Keratinocyte (primary cell): ENCODE measurements around the gene CD8A. TPM values are rescaled to one million over a fixed set of nuclear protein-coding genes. Genes with fewer than 3 reads are reported as not detected.

Experiments used
- DNase-seq: peaks from one replicate; pipeline ENCODE4 v3.0.0-alpha.2; 2011; ENCODE audit warnings: low read depth, missing footprints, low spot score
- FAIRE-seq: peaks from 2 replicates; lab custom pipeline; 2011; peaks lifted over from hg19 to GRCh38; lab: Jason Lieb, UNC
- H2AFZ ChIP-seq: 2 replicates; pipeline ENCODE4 v1.6.0; 2012; ENCODE audit warnings: low read length, control low read depth, inconsistent platforms; ENCODE audit not compliant: control insufficient read depth
- H3K27ac ChIP-seq: 2 replicates; pipeline ENCODE4 v1.5.1; 2011; ENCODE audit warnings: low read length; ENCODE audit not compliant: control insufficient read depth, insufficient read depth
- H3K27me3 ChIP-seq: 3 replicates; pipeline ENCODE4 v1.6.0; 2011; ENCODE audit warnings: low read length; ENCODE audit not compliant: control insufficient read depth, insufficient read depth; ENCODE audit errors: extremely low read depth
- H3K36me3 ChIP-seq, 2 experiments: 2 replicates in 1 of 2; 3 replicates in 1 of 2; pipeline ENCODE4 v1.5.1; 2011; ENCODE audit warnings: low read length in 2 of 2, mild to moderate bottlenecking in 1 of 2; ENCODE audit not compliant: control insufficient read depth in 2 of 2, insufficient read depth in 2 of 2; ENCODE audit errors: extremely low read depth in 1 of 2
- H3K4me1 ChIP-seq: 3 replicates; pipeline ENCODE4 v1.5.1; 2011; ENCODE audit warnings: low read length; ENCODE audit not compliant: control insufficient read depth, insufficient read depth; ENCODE audit errors: extremely low read depth
- H3K4me2 ChIP-seq: 3 replicates; pipeline ENCODE4 v1.6.0; 2011; ENCODE audit warnings: low read depth, low read length; ENCODE audit not compliant: control insufficient read depth, insufficient read depth; ENCODE audit errors: extremely low read depth
- H3K4me3 ChIP-seq, 3 experiments: fragments of 200-600 bp in 1 of 3; sonication (generic) in 1 of 3; 2 replicates in 2 of 3; 3 replicates in 1 of 3; pipeline ENCODE4 v1.5.1; 2011 to 2016; ENCODE audit warnings: low read length in 3 of 3, mild to moderate bottlenecking in 3 of 3, control low read depth in 2 of 3, inconsistent platforms in 1 of 3, low read depth in 1 of 3, mixed read lengths in 1 of 3, mixed run types in 1 of 3, moderate library complexity in 1 of 3; ENCODE audit not compliant: control insufficient read depth in 2 of 3, insufficient read depth in 2 of 3; ENCODE audit errors: extremely low read depth in 1 of 3
- H3K79me2 ChIP-seq: 2 replicates; pipeline ENCODE4 v1.6.0; 2012; ENCODE audit warnings: low read length; ENCODE audit not compliant: control insufficient read depth, insufficient read depth
- H3K9ac ChIP-seq: 3 replicates; pipeline ENCODE4 v1.6.0; 2011; ENCODE audit warnings: low read length; ENCODE audit not compliant: control insufficient read depth, insufficient read depth; ENCODE audit errors: extremely low read depth
- H3K9me1 ChIP-seq: 3 replicates; pipeline ENCODE4 v1.6.0; 2011; ENCODE audit warnings: low read length; ENCODE audit not compliant: control insufficient read depth, insufficient read depth; ENCODE audit errors: extremely low read depth
- H3K9me3 ChIP-seq: 2 replicates; pipeline ENCODE4 v1.5.1; 2012; ENCODE audit warnings: low read depth, low read length; ENCODE audit not compliant: control insufficient read depth
- H4K20me1 ChIP-seq: 3 replicates; pipeline ENCODE4 v1.6.0; 2011; ENCODE audit warnings: low read length; ENCODE audit not compliant: control insufficient read depth, insufficient read depth; ENCODE audit errors: extremely low read depth
- EZH2 ChIP-seq: IDR thresholded peaks from one replicate; pipeline ENCODE4 v1.6.1; 2012; ENCODE audit warnings: inconsistent platforms, mild to moderate bottlenecking, low read length, moderate library complexity
- dilution Hi-C: fragments of 300-500 bp; cut with MboI; formaldehyde crosslinking; loops from one replicate; pipeline ENCODE4 v1.7.0; 2020; ENCODE audit warnings: low sequenced_read_pairs; ENCODE audit not compliant: extremely low pct_ligation_motif_present
- polyA plus RNA-seq, 5 experiments: library from polyadenylated mRNA; depleted of rRNA in 3 of 5; stranded (reverse) in 3 of 5; stranded (forward) in 1 of 5; unstranded in 1 of 5; fragments of >200 nt; gene quantifications; 1 replicate in 1 of 5; 2 replicates in 3 of 5; 3 replicates in 1 of 5; pipeline versions ENCODE4 v1.2.1 to v1.2.3, GENCODE V29; 2011 to 2012; ENCODE audit warnings: missing spikeins in 2 of 5, low read depth in 1 of 5, low replicate concordance in 1 of 5
- TF ChIP-seq, protein P1 (sequence below), 3 experiments: IDR thresholded peaks in 1 of 3; conservative IDR thresholded peaks in 1 of 3; optimal IDR thresholded peaks in 1 of 3; 2 replicates in 2 of 3; 3 replicates in 1 of 3; pipeline versions ENCODE3 to v1.5.1; 2011; ENCODE audit warnings: low read length in 3 of 3, mild to moderate bottlenecking in 3 of 3, moderate library complexity in 2 of 3, control low read depth in 1 of 3, inconsistent platforms in 1 of 3; ENCODE audit not compliant: insufficient read depth in 2 of 3; ENCODE audit errors: extremely low read depth in 1 of 3

Gene CD8A
- polyA plus RNA-seq, 1 donor (not counting 4 experiments of a cell fraction or from before 2014, with no cell fraction given): 0.10 TPM

DNA sequence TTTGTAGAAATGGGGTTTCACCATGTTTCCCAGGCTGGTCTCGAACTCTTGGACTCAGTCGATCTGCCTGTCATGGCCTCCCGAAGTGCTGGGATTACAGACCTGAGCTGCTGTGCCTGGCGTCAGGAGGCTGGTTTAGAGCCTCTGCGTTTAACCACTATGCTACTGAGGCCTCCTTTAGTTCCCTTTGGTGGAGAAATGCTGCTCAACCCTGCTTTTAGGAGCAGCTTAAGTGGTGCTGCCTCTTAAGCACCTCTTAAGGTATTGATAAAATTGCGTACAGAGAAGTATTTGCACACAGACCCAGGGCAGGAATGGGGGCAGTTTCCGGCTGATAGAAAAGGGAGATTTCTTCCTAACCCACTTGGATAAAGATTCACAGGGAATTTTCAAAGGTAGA is 8.0 kb downstream of the CD8A start:
- dilution Hi-C loops: no loop called here
- Histone ChIP-seq H3K9ac (no peak overlapping the region), H3K4me2 (no peak overlapping the region), H3K79me2 (no peaks in the 10 kb centered on the region), H3K4me3 (no peak overlapping the region), H3K9me1 (no peaks in the 10 kb centered on the region), H3K4me1 (no peaks in the 10 kb centered on the region), H4K20me1 (no peaks in the 10 kb centered on the region), H3K9me3 (no peaks in the 10 kb centered on the region), H3K27me3 (peaks cover 10% of the 10 kb centered on the region), H3K36me3 (no peaks in the 10 kb centered on the region), H2AFZ (no peak overlapping the region), H3K27ac (no peak overlapping the region)
- DNase-seq: no peak
- no peak for FAIRE-seq
- TF ChIP-seq, protein P1, sequence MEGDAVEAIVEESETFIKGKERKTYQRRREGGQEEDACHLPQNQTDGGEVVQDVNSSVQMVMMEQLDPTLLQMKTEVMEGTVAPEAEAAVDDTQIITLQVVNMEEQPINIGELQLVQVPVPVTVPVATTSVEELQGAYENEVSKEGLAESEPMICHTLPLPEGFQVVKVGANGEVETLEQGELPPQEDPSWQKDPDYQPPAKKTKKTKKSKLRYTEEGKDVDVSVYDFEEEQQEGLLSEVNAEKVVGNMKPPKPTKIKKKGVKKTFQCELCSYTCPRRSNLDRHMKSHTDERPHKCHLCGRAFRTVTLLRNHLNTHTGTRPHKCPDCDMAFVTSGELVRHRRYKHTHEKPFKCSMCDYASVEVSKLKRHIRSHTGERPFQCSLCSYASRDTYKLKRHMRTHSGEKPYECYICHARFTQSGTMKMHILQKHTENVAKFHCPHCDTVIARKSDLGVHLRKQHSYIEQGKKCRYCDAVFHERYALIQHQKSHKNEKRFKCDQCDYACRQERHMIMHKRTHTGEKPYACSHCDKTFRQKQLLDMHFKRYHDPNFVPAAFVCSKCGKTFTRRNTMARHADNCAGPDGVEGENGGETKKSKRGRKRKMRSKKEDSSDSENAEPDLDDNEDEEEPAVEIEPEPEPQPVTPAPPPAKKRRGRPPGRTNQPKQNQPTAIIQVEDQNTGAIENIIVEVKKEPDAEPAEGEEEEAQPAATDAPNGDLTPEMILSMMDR (optimal IDR thresholded peaks at IDR 0.05 in 1 of 3, IDR thresholded peaks at IDR 0.05 in 1 of 3, conservative IDR thresholded peaks at IDR 0.05 in 1 of 3; ENCODE audit: extremely low read depth in 1 of 3, insufficient read depth in 2 of 3, low read length in 3 of 3): no peak
- no peak for TF ChIP-seq EZH2

DNA sequence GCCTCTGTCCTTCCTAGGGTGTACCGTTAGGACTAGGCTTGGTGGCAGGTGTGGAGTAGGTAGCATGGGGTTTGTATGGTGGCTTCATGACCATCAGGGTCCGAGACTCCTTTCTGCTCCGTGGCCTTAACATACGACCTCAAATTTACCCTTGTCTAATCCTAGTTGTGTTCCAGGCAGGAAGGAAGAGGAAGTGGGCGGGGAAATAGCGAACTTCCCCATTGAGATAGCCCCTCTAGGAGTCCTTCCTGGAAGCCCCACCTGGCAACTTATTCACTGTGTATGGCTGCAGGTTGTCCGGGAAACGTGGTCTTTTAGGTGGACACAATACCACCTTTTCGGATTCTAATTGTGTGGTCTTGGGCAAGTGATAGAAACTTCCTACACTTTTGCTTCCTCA is 9.3 kb downstream of the CD8A start:
- dilution Hi-C loops: no loop called here
- H3K27me3 ChIP-seq: peaks cover 8% of the 10 kb centered on the region

More for the DNA sequence above, 9.3 kb downstream of the CD8A start:
- no peak overlapping the region for H3K4me3 ChIP-seq
- H3K9me3 ChIP-seq: no peaks in the 10 kb centered on the region
- H3K79me2 ChIP-seq: no peaks in the 10 kb centered on the region
- FAIRE-seq (no peak), DNase-seq (no peak)
- H3K4me1 ChIP-seq: no peaks in the 10 kb centered on the region
- no peak overlapping the region for H3K9ac ChIP-seq
- no peak overlapping the region for H3K27ac ChIP-seq
- H3K4me2 ChIP-seq: no peak overlapping the region
- H2AFZ ChIP-seq: no peak overlapping the region
- TF ChIP-seq, protein P1 (optimal IDR thresholded peaks at IDR 0.05 in 1 of 3, IDR thresholded peaks at IDR 0.05 in 1 of 3, conservative IDR thresholded peaks at IDR 0.05 in 1 of 3; ENCODE audit: extremely low read depth in 1 of 3, insufficient read depth in 2 of 3, low read length in 3 of 3): no peak
- no peak for TF ChIP-seq EZH2
- H4K20me1 ChIP-seq: no peaks in the 10 kb centered on the region
- H3K9me1 ChIP-seq: no peaks in the 10 kb centered on the region
- no peaks in the 10 kb centered on the region for H3K36me3 ChIP-seq
